Measurements from ENCODE around the gene COL16A1.

GRCh38 chr1:31714442-31715086, 10.7 kb upstream of the COL16A1 start:
- TF ChIP-seq, protein P1, sequence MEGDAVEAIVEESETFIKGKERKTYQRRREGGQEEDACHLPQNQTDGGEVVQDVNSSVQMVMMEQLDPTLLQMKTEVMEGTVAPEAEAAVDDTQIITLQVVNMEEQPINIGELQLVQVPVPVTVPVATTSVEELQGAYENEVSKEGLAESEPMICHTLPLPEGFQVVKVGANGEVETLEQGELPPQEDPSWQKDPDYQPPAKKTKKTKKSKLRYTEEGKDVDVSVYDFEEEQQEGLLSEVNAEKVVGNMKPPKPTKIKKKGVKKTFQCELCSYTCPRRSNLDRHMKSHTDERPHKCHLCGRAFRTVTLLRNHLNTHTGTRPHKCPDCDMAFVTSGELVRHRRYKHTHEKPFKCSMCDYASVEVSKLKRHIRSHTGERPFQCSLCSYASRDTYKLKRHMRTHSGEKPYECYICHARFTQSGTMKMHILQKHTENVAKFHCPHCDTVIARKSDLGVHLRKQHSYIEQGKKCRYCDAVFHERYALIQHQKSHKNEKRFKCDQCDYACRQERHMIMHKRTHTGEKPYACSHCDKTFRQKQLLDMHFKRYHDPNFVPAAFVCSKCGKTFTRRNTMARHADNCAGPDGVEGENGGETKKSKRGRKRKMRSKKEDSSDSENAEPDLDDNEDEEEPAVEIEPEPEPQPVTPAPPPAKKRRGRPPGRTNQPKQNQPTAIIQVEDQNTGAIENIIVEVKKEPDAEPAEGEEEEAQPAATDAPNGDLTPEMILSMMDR (conservative IDR thresholded peaks at IDR 0.05), result no peak
- no peak for TF ChIP-seq ZFX (IDR thresholded peaks at IDR 0.05)
